ENCODE data around the gene SRRM2.
A peak's percentile ranks its signal among the peaks of the same experiment; 100 is the strongest.

Gene SRRM2

GRCh38 chr16:2777231-2777902 lies 24.9 kb downstream of the SRRM2 start, which contains the start of gene ELOB:
TSS of gene ELOB (minus strand) at chr16:2777280. CDS start at chr16:2777239, 41 bp downstream.
- DNase-seq (ENCODE audit: low spot score): peak; percentile 95

- DNase-seq (ENCODE audit: low spot score): no peak
These were observed 25.6 kb downstream of the SRRM2 start for GRCh38 chr16:2777903-2778629.

- DNase-seq (ENCODE audit: low spot score): no peak
These were observed 26.2 kb downstream of the SRRM2 start for GRCh38 chr16:2778630-2778958.

- no peak for DNase-seq (ENCODE audit: low spot score)
These were observed 26.9 kb downstream of the SRRM2 start for GRCh38 chr16:2779151-2779920.

- no peak for DNase-seq (ENCODE audit: low spot score)
These were observed 27.8 kb downstream of the SRRM2 start for GRCh38 chr16:2779978-2780898.

- DNase-seq (ENCODE audit: low spot score): no peak
These were observed 30.3 kb downstream of the SRRM2 start for GRCh38 chr16:2782583-2783351.

- DNase-seq (ENCODE audit: low spot score): no peak
These were observed 31.3 kb downstream of the SRRM2 start for GRCh38 chr16:2783581-2784357.

- DNase-seq (ENCODE audit: low spot score): no peak
These were observed 32.1 kb downstream of the SRRM2 start for GRCh38 chr16:2784358-2785100.

GRCh38 chr16:2785101-2785991 lies 32.9 kb downstream of the SRRM2 start:
- DNase-seq (ENCODE audit: low spot score): no peak

GRCh38 chr16:2786061-2786825 lies 33.8 kb downstream of the SRRM2 start:
- DNase-seq (ENCODE audit: low spot score): no peak

- no peak for DNase-seq (ENCODE audit: low spot score)
These were observed 34.4 kb downstream of the SRRM2 start for GRCh38 chr16:2786826-2787151.

GRCh38 chr16:2787406-2787805 lies 35.0 kb downstream of the SRRM2 start, which contains the start of gene PRSS33:
TSS of gene PRSS33 (minus strand) at chr16:2787560. CDS start at chr16:2786547, 1,013 bp downstream.
- no peak for DNase-seq (ENCODE audit: low spot score)

GRCh38 chr16:2787961-2788360 lies 35.5 kb downstream of the SRRM2 start:
- no peak for DNase-seq (ENCODE audit: low spot score)

GRCh38 chr16:2790631-2791030 lies 38.2 kb downstream of the SRRM2 start:
- no peak for DNase-seq (ENCODE audit: low spot score)

GRCh38 chr16:2791174-2791573 lies 38.7 kb downstream of the SRRM2 start:
- no peak for DNase-seq (ENCODE audit: low spot score)

GRCh38 chr16:2792940-2793339 lies 40.5 kb downstream of the SRRM2 start:
- DNase-seq (ENCODE audit: low spot score): no peak

GRCh38 chr16:2795395-2796143 lies 43.1 kb downstream of the SRRM2 start:
- DNase-seq (ENCODE audit: low spot score): no peak

Measured in ecto neural progenitor cell (in vitro differentiated cells).